HG02642 (cell line): ENCODE results near the gene NPR1.
"Not testable (repeated sequence)": the region's sequence is repeated elsewhere in the genome, so short reads cannot be mapped to it uniquely, and the experiment has no call there.

Experiments used
- ATAC-seq: cut with Tn5 transposase; IDR thresholded peaks from one replicate; pipeline ENCODE4 v1.9.1; 2021; ENCODE audit warnings: mild to moderate bottlenecking; ENCODE audit not compliant: unreplicated experiment, poor library complexity

The NPR1 gene

GRCh38 chr1:153649137-153649862 lies 29.2 kb upstream of the NPR1 start:
- ATAC-seq: no peak

GRCh38 chr1:153649863-153650235 lies 28.6 kb upstream of the NPR1 start:
- ATAC-seq: no peak

GRCh38 chr1:153651771-153652170 lies 26.7 kb upstream of the NPR1 start:
- no peak for ATAC-seq

DNA sequence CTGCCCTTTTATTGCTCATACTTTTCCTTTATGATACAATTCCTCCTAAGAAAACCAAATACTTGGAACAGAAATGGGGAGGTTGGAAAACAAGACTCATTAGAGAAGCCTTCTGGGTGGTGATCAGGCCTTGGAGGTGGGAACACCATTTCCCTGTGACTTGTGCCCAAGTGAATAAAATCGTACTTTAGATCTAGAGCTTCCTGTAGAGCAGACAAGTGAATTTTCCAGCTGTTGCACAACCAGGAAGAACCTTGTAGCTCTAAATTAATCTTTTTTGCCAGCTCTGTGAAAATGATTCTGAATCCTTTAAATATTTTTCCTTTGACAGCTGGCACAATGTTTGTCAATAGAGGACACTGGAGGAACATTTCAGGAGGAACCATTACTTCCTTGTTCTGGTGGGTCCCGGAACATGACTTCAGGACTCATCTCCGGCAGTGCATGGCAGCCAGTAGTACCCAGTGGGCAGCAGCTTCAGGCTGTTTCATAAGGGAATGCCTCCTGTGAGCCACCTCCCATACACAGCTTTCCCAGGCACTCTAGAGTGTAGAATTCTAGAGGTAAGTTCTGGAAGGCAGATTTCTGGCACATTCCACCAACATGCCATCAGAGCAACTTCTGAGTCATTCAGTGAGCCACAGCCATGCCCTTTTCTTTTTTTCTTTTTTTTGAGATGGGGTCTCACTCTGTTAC lies 25.5 kb upstream of the NPR1 start:
- no peak for ATAC-seq

GRCh38 chr1:153655333-153655732 lies 23.2 kb upstream of the NPR1 start:
- no peak for ATAC-seq

- ATAC-seq: peak; percentile 96
These were observed 19.9 kb upstream of the NPR1 start, which contains the start of gene SNAPIN for GRCh38 chr1:153658400-153659174. Gene SNAPIN (plus strand): TSS chr1:153658703. CDS start chr1:153658744, 41 bp downstream.

GRCh38 chr1:153659175-153659534 lies 19.3 kb upstream of the NPR1 start:
- ATAC-seq: no peak

DNA sequence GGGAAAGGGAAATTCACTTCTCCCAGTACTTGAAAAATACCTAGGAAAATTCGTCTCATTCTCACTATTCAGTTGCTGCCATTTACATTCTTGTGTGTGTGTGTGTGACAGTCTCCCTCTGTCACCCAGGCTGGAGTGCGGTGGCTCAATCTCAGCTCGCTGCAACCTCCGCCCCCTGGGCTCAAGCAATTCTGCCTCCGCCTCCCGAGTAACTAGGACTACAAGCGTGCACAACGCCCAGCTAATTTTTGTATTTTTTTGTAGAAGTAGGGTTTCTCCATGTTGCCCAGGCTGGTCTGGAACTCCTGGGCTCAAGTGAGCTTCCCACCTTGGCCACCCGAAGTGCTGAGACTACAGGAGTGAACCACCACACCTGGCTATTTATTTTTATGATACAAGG lies 18.8 kb upstream of the NPR1 start:
- ATAC-seq: no peak

- ATAC-seq: no peak
These were observed 17.3 kb upstream of the NPR1 start for GRCh38 chr1:153661111-153661708.

DNA sequence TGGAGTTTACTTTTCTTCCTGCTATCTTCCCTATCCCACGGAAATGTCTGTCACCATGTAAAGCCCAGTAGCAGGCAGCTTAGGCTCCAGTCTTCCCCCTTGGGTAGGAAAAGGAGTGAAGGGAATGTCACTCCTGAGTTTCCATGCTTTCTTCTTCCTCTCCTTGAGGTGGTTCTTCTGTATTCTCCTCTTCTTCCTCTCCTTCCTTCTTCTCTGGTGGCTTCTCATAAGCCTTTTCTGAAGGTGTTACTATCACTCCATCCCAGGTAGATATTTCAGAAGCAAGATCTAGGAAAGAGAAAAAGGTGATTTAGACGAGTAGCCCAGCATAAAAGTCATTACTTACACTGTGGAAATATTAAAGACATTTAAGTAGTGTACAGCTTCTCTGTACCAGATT lies 16.2 kb upstream of the NPR1 start:
- ATAC-seq: no peak

GRCh38 chr1:153663211-153663610 lies 15.3 kb upstream of the NPR1 start:
- ATAC-seq: no peak

- no peak for ATAC-seq
These were observed 11.0 kb upstream of the NPR1 start for GRCh38 chr1:153667439-153667838.

DNA sequence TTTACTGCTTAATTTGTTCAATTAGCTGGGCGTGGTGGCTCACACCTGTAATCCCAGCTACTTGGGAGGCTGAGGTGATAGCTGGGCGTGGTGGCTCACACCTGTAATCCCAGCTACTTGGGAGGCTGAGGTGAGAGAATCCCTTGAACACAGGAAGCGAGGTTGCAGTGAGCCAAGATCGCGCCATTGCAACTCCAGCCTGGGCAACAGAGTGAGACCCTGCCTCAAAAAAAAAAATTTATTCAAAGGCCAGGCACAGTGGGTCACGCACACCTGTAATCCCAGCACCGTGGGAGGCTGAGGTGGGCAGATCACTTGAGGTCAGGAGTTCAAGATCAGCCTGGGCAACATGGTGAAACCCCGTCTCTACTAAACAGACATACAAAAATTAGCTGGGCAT lies 9.8 kb upstream of the NPR1 start:
- not testable (repeated sequence) for ATAC-seq

DNA sequence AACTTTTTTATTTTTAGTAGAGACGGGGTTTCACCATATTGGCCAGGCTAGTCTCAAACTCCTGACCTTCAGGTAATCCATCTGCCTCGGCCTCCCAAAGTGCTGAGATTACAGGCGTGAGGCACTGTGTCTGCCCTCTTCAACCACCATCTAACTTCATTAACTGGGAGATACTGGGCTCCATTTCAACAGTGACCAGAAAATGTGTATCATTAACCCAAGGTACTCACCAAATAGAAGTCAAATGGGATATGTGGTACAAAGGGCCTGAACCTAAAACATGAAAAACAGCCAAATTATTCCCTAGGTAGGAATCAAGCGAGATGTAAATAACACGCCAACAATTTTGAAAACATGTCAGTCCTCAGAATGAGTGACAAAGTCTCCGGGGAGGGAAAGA lies 8.9 kb upstream of the NPR1 start:
- ATAC-seq: no peak

- no peak for ATAC-seq
These were observed 8.1 kb upstream of the NPR1 start for GRCh38 chr1:153670257-153670858.

DNA sequence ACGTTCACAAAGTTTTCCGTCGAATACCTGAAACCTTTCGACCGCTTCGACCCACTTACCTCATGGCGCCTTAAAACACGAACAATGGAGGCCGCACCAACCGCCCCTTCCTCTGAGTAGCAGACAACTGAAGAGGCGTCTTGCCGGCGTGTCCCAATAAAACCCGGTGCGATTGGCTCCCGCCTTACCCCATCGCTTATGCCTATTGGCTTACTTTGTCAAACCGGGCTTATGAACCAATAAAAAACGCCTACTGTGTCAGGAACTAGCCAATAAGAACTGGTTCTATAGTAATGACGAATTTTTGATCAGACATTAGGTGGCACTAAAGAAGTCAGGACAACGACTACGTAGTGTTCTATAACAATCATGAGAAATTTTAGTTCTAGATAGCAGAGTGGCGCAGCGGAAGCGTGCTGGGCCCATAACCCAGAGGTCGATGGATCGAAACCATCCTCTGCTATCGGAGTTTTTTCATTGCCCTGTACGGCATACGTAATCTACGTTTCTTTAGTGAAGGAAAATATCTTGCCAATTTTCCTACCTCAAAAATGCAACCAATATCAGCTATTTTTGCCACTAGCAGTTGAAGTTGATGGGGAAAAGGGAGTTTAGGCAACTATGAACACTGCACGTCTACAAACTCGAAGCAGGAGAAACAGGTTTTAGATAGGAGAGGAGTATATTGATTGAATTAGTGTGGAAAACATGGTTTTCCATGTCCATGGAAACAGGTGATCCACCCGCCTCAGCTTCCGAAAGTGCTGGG lies 7.4 kb upstream of the NPR1 start, which contains the start of gene ILF2:
Gene ILF2 (minus strand): TSS at position 135 of the 769 bp plus-strand sequence. CDS start 71 bp downstream, at position 64.
- peak; percentile 89 for ATAC-seq

DNA sequence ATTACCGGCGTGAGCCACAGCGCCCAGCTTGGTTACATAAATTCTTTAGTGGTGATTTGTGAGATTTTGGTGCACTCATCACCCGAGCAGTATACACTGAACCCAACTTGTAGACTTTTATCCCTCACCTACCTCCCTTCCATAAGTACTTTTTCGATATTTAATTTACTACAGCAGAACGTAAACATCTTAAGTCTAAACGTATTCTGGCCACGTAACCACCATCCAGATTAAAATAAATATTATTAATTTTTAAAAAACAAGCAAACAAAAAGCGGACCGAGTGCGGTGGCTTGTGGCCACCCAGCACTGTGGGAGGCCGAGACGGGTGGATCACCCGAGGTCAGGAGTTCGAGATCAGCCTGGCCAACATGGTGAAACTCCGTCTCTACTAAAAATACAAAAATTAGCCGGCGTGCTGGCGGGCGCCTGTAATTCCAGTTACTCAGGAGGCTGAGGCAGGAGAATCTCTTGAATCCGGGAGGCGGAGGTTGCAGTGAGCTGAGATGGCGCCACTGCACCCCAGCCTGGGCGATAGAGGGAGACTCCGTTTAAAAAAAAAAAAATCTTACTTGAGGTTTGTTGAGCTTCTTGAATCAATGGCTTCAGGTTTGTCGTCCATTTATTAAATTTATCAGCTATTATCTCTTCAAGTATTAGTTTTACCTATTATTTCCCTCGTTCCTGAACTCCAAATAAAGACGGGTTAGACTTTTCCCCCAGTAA lies 6.7 kb upstream of the NPR1 start:
- not testable (repeated sequence) for ATAC-seq

- no peak for ATAC-seq
These were observed 5.0 kb upstream of the NPR1 start for GRCh38 chr1:153673511-153673910.
